Right hindlimb (tissue), 1 donor: Measurements from ENCODE around the gene SV2C.

Source experiments
- DNase-seq: peaks from one replicate; pipeline ENCODE4 v3.0.0-alpha.2; 2018

The SV2C gene

GRCh38 chr5:76165711-76166374 is 82.7 kb downstream of the SV2C start:
- no peak for DNase-seq

DNA sequence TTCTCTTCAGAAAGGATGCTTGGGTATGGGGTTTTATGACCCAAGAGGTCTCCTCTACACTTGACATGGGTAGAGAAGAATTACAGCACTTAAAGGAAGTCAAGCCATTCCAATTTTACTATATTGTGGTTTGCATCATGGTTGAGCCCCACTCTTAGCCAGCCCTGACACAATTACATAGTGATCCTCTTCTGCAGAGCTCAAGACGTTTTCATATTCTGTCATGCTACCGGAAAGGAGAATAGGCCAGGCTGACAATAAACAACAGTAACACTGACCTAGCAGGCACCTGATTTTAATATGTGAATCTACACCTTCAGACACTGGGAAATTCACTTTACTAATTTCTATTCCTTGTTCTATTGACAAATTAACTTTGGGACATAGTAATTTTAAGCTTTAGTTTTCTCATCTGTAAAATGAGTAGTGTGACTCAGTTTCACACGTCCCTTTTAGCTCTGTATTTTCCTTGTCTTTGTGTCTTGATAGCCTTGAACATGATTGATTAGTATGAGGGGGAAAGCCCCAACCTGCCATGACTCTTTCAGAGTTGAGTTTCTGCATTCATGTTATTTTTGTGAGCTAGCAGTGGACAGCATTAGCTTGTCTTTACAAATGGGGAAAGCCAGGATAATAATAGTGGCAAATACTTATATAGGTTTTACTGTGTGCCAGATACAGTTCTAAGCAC is 83.8 kb downstream of the SV2C start:
- DNase-seq: no peak

- DNase-seq: no peak
Measured at GRCh38 chr5:76169146-76169905, 86.1 kb downstream of the SV2C start.

GRCh38 chr5:76174101-76174500 is 90.9 kb downstream of the SV2C start:
- no peak for DNase-seq

DNA sequence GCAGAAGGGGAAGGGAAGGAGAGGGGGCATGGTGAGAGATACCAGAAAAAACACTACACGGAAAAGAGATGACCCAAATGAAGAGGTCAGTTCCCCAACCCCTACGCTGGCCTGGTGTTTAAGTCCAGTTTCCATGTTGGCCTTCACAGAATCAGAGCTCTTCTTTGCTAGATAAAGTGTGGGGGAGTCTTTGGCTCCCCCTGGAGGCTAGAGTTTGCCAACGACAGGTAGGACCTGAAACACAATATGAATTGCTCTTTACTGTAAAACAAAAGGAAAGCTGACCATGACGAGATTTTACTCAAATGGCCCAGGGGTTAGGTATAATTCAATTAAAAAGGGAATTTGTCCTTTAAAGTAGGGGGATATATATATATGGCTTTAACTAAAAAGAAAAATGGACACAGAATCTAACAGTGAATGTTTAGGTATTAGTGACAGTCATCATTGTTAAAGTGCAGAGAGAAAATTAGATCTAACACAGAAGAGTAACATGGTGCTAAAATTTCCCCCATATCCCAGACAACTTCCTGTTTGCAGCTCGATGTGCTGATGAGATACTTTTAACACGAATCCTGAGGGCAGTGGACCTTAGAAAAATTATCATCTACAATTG is 92.0 kb downstream of the SV2C start:
- peak; percentile 37 for DNase-seq

DNA sequence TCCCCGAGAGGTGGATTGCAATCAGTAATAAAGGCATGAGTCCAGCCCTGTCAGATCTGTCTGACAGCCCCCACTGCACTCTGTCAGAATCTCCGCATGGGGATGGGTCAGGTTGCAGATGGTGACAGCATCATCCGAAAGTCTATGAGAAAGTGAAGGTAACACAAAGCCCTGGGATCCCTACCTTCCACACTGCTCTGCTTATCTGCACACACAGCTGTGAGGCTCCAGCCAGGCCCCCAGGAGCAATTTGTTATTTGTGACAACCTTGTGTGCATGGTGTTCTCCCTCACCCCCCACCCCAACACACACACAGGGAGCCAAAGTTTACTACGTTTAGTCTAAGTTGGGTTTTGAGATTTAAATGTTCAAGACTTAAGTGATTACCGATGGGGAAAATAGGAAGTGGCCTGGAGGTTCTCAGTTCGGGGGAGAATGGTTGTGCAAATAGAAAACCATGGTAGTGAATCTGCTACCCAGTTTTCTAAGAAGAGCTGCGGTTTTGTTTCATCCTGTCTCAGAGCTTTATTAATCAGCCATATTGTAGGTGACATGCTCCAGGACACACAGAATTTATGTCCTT is 92.7 kb downstream of the SV2C start:
- no peak for DNase-seq

GRCh38 chr5:76177978-76178377 is 94.8 kb downstream of the SV2C start:
- no peak for DNase-seq

GRCh38 chr5:76178913-76179312 is 95.7 kb downstream of the SV2C start:
- no peak for DNase-seq

DNA sequence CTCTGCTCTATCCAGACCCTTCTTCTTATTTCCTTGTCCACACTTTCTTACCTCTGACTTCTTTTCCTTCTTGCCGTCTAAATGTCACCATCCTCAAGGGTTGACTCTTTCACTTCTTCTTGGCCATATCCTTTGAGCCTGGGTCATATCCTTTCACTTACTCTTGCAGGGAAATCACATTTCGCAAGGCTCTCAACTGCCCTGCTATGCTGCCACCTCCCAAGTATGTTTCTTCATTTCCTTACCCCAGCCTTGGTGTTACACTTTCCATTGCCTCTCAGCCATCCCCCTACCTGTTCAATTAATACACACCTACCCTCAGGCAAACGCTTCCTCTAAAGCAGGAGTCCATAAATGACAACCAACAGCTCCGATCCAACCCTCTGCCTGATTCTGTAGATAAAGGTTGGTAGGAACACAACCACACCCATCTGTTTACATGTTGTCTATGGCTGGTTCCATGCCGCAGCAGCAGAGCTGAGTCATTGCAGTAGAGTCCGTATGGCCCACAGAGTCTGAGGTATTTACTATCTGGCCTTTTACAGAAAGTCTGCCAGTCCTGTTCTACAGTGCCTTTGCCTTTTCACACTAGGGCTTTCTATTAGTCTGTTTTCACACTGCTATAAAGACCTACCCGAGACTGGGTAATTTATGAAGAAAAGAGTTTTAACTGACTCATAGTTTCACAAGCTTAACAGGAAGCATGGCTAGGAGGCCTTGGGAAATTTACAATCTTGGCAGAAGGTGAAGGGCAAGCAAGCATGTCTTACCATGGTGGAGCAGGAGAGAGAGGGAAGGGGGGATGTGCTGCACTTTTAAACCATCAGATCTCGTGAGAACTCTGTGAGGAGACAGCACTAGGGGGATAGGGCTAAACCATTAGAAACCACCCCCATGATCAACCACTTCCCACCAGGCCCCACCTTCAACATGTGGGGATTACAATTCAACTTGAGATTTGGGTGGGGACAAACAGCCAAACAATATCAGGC is 97.9 kb downstream of the SV2C start:
- DNase-seq: no peak

GRCh38 chr5:76187386-76187785 is 104.2 kb downstream of the SV2C start:
- no peak for DNase-seq

DNA sequence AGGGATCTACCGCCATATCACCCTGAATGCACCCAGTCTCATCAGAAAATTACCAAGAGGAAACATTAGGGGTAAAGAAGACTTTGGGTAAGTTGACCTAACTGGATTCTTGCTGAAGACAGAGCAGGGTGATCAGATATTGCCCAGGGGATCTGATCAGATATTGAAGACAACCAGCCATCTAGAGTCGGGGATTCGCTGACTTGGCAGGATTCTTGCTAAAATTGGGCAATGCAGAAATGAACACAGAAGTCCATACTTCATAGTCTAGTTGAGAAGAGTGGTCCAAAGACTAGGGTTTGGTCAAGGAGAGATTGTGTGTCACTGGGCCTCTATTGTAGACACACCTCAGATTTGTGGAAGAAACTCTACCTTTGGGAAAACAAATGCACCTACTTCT is 107.2 kb downstream of the SV2C start:
- no peak for DNase-seq

DNA sequence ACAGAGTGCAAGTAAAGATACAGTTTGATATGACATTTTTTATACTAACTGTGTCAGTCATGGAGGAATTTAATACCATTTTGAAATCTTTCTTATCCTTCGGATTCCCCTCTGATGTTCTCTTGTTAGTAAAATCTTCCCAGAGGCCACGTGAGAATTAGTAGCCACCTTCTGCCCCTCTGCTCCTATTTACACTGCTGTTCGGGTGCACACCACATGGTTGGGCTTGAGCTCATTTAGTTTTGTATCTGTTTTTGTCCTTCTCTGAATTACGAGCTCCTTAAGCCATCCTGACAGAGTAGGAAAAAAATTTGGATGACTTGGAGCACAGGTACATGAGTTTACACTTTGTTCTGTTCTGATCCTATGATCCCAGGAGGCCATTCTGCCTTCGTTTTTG is 109.7 kb downstream of the SV2C start:
- no peak for DNase-seq

- no peak for DNase-seq
Measured at GRCh38 chr5:76193635-76194034, 110.5 kb downstream of the SV2C start.

- DNase-seq: no peak
Measured at GRCh38 chr5:76194340-76194739, 111.2 kb downstream of the SV2C start.

DNA sequence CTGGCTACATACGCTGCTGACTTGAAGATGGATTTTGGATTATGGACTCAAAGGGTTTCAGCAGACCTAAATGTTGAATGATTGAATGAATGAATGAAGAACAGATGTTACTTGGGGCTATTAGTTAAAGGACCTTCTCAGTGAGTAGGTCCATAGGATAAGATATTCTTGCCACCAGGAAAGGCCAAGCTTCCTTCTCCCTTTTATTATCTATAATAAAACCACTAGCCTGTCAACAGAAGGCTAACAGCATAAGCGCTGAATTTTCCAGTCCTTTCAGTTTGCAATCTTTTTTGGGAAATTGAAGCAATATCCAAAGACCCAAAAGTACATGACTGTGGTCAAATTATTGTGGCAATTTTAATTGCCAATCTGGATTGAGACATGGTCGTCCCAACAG is 113.3 kb downstream of the SV2C start:
- DNase-seq: no peak

GRCh38 chr5:76196886-76197489 is 113.8 kb downstream of the SV2C start:
- DNase-seq: no peak

GRCh38 chr5:76197726-76198125 is 114.5 kb downstream of the SV2C start:
- no peak for DNase-seq

DNA sequence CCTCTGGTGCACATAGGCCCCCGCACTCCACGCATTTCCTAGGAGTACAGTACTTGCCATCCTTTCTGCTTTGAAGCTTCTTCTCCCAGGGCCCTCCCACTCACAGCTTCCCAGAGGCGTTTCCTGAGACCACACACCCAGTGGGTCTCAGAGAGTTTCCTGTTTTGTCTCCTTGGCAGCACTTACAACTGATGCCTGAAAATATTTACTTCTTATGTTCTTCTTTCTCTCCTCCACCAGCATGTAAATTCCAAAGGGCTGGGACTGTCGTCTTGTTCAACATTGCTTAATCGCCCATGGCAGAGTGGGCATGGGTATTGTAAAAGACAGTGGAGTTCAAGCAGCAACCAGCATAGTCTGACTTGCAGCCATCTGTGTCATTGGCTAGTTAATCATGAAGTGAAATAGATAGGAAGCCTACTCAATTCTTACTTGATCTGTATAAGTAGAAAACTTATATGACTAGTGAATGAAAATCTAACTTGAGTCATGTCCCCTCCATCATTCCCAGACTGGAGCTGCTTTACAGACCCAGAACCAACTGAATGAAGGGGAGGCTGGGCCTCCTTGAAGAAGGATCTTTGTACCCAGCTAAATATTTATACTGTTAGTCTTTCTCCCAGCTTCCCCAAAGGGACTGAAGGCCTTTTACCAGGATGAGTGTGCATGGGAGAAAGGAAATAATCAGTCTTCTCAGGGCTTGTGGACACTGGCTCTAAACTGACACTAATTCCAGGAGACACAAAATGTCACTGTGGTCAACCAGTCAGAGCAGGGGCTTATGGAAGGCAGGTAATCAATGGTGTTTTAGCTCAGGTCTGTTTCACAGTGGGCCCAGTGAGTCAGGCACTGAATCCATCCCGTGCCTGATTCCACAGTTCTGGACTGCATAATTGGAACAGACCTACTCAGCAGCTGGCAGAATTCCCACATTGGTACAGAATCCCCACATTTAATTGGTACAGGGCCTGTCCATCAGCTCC is 116.4 kb downstream of the SV2C start:
- DNase-seq: peak; percentile 43

- no peak for DNase-seq
Measured at GRCh38 chr5:76202182-76202581, 119.0 kb downstream of the SV2C start.

DNA sequence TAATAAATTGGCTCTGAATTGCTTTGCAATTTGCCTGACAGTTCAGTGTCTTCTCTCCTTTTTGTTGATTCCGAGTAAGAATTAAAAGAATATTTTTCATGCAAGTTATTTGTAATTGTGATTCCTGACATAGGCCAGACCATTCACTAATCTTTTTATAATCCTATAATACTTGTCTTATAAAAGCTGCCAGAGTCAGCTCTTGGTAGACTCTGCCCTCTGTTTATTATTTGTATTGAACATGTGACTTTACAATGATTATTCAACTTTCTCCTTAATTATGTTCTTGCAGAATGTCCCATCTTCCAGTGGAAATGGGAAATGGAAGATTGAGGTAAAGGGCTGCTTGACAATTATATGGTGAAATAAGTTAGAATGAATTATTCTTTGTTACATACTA is 121.0 kb downstream of the SV2C start:
- no peak for DNase-seq
